SK-N-MC (cell line): ENCODE data around the gene CRLF2.
"Not testable (repeated sequence)": the region's sequence is repeated elsewhere in the genome, so short reads cannot be mapped to it uniquely, and the experiment has no call there.

Experiments
- DNase-seq: peaks from one replicate; pipeline ENCODE4 v3.0.0-alpha.2; 2011; ENCODE audit warnings: low read depth, low spot score
- H3K27ac ChIP-seq: fragments of 200-600 bp; sonication (generic); 2 replicates; pipeline ENCODE4 v1.5.1; 2016; ENCODE audit warnings: mixed run types
- H3K36me3 ChIP-seq: fragments of 200-600 bp; sonication (generic); 2 replicates; pipeline ENCODE4 v1.6.1; 2017; ENCODE audit warnings: antibody characterized with exemption, low read length, mixed read lengths; ENCODE audit not compliant: insufficient read depth
- H3K4me3 ChIP-seq: fragments of 200-600 bp; sonication (generic); 2 replicates; pipeline ENCODE4 v1.5.1; 2016
- H3K9ac ChIP-seq: fragments of 200-600 bp; sonication (generic); 2 replicates; pipeline ENCODE4 v1.8.0; 2017; ENCODE audit warnings: mixed run types, mixed read lengths; ENCODE audit not compliant: insufficient read length
- H3K9me3 ChIP-seq: fragments of 200-600 bp; sonication (generic); 2 replicates; pipeline ENCODE4 v1.6.1; 2017; ENCODE audit warnings: low read depth, mild to moderate bottlenecking, antibody characterized with exemption, low read length, moderate library complexity, mixed read lengths
- EZH2 ChIP-seq: fragments of 200-600 bp; sonication (generic); IDR thresholded peaks from one replicate; pipeline ENCODE4 v1.6.1; 2017; ENCODE audit warnings: antibody characterized with exemption
- FOXP2 ChIP-seq: optimal IDR thresholded peaks from 2 replicates; pipeline ENCODE3; 2011; ENCODE audit warnings: mild to moderate bottlenecking, moderate library complexity; ENCODE audit not compliant: insufficient read depth; ENCODE audit errors: extremely low read length, control extremely low read depth
- POLR2AphosphoS5 ChIP-seq: IDR thresholded peaks from 2 replicates; pipeline ENCODE4 v1.6.1; 2012; ENCODE audit warnings: mild to moderate bottlenecking, low read depth, low read length, borderline replicate concordance

CRLF2 gene

DNA sequence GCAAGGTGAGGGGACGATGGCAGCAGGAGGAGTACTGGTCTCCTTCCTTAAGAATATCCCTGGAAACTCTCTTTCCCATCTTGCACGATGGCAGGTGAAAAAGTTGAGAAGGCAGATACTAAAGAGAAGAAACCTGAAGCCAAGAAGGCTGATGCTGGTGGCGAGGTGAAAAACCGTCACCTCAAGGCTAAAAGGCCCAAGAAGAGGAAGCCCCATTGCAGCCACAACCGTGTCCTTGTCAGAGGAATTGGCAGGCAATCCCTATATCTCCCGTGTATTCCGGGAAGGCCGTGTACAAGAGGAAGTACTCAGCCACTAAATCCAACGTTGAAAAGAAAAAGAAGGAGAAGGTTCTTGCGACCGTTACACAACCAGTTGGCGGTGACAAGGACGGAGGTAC lies 40.0 kb downstream of the CRLF2 start:
- Histone ChIP-seq H3K27ac (no peak overlapping the region), H3K9me3 (no peaks in the 10 kb centered on the region), H3K4me3 (no peak overlapping the region), H3K9ac (no peak overlapping the region), H3K36me3 (no peaks in the 10 kb centered on the region)
- TF ChIP-seq FOXP2, result no peak
- no peak for DNase-seq

DNA sequence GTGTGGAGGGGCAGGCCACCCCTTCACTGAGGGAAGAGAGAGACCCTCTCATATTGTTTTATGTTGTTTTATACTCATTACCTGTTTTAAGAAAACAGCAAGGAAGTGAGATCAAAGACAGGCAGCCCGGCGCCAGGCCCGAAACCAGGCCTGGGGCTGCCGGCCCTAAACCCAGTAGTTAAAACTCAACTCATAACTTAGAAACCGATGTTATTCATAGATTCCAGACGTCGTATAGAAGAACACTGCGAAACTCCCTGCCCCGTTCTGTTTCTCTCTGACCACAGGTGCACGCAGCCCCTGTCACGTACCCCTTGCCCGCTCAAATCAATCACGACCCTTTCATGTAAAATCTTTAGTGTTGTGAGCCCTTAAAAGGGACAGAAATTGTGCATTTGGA lies 40.5 kb downstream of the CRLF2 start:
- H3K9ac ChIP-seq, DNase-seq: not testable (repeated sequence)

GRCh38 chrX:1170243-1170642 lies 42.2 kb downstream of the CRLF2 start:
- H3K4me3 ChIP-seq, result no peak overlapping the region
- H3K36me3 ChIP-seq, result no peaks in the 10 kb centered on the region
- DNase-seq, result no peak
- no peak for TF ChIP-seq POLR2AphosphoS5
- TF ChIP-seq EZH2, result no peak
- TF ChIP-seq FOXP2, result no peak
- H3K9me3 ChIP-seq, result no peaks in the 10 kb centered on the region
- no peak overlapping the region for H3K27ac ChIP-seq
- no peak overlapping the region for H3K9ac ChIP-seq

More for the DNA sequence above, 40.5 kb downstream of the CRLF2 start:
- not testable (repeated sequence) for H3K36me3 ChIP-seq, H3K27ac ChIP-seq, H3K4me3 ChIP-seq, H3K9me3 ChIP-seq

DNA sequence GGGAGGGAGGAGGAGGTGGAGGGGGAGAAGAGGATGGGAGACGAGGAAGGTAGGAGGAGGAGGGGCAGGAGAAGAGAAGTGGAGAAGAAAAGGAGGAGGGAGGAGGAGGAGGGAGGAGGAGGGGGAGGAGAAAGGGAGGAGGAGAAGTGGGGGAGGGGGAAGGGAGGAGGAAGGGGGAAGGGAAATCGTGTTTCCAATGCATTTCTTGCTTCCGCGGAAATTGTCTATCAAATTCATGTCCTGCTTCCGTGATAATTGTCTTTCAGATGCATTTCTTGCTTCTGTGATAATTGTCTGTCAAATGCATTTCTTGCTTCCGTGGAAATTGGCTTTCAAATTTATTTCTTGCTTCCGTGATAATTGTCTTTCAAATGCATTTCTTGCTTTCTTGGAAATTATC lies 43.3 kb downstream of the CRLF2 start:
- no peak for DNase-seq
- H3K9ac ChIP-seq, result no peak overlapping the region
- no peaks in the 10 kb centered on the region for H3K36me3 ChIP-seq
- TF ChIP-seq FOXP2 (no peak), POLR2AphosphoS5 (no peak), EZH2 (no peak)
- H3K27ac ChIP-seq, result no peak overlapping the region
- H3K9me3 ChIP-seq, result no peaks in the 10 kb centered on the region
- no peak overlapping the region for H3K4me3 ChIP-seq

GRCh38 chrX:1167918-1168481 lies 44.4 kb downstream of the CRLF2 start:
- Histone ChIP-seq H3K4me3 (no peak overlapping the region), H3K9me3 (no peaks in the 10 kb centered on the region), H3K27ac (no peak overlapping the region), H3K9ac (no peak overlapping the region), H3K36me3 (no peaks in the 10 kb centered on the region)
- no peak for TF ChIP-seq FOXP2
- TF ChIP-seq POLR2AphosphoS5, result no peak
- TF ChIP-seq EZH2, result no peak
- no peak for DNase-seq

- no peak for DNase-seq
- H3K9ac ChIP-seq, result no peak overlapping the region
- H3K4me3 ChIP-seq, result no peak overlapping the region
- H3K27ac ChIP-seq, result no peak overlapping the region
- TF ChIP-seq EZH2 (no peak), FOXP2 (no peak), POLR2AphosphoS5 (no peak)
- H3K9me3 ChIP-seq, result no peaks in the 10 kb centered on the region
- no peaks in the 10 kb centered on the region for H3K36me3 ChIP-seq
Measured at GRCh38 chrX:1167466-1167865, 45.0 kb downstream of the CRLF2 start.

DNA sequence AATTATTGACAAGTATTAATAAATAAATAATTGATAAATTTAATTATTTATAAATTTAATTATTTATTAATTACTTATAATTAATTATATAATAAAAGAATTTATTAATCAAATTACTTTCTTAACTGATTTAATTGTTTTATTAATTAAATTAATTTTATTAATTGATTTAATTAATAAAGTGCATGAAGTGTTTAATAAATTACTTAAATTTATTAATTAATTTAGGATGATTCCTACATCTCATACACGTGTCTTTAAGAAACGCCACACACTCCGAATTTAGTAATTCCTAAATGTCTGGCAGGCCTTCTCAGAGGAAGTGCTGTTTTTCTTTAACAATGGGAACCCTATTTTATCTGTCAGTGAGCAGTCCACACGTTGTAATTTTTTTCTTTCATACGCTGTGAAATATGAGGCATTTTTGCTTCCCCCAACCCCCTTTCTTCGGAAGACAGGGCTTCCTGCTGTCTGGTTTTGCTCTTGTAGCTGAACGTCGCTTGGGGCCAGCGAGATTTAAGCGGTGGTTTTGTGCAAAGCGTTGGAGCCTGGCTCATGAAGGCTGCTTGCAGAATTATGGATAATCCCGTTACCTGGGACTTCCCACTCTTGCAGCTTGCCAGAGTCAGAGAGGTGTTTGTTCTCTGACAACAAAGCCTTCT lies 46.8 kb downstream of the CRLF2 start:
- TF ChIP-seq POLR2AphosphoS5 (no peak), FOXP2 (no peak), EZH2 (no peak)
- Histone ChIP-seq H3K9me3 (no peaks in the 10 kb centered on the region), H3K27ac (no peak overlapping the region), H3K9ac (no peak overlapping the region), H3K4me3 (no peak overlapping the region), H3K36me3 (no peaks in the 10 kb centered on the region)
- DNase-seq, result peak; percentile 22

DNA sequence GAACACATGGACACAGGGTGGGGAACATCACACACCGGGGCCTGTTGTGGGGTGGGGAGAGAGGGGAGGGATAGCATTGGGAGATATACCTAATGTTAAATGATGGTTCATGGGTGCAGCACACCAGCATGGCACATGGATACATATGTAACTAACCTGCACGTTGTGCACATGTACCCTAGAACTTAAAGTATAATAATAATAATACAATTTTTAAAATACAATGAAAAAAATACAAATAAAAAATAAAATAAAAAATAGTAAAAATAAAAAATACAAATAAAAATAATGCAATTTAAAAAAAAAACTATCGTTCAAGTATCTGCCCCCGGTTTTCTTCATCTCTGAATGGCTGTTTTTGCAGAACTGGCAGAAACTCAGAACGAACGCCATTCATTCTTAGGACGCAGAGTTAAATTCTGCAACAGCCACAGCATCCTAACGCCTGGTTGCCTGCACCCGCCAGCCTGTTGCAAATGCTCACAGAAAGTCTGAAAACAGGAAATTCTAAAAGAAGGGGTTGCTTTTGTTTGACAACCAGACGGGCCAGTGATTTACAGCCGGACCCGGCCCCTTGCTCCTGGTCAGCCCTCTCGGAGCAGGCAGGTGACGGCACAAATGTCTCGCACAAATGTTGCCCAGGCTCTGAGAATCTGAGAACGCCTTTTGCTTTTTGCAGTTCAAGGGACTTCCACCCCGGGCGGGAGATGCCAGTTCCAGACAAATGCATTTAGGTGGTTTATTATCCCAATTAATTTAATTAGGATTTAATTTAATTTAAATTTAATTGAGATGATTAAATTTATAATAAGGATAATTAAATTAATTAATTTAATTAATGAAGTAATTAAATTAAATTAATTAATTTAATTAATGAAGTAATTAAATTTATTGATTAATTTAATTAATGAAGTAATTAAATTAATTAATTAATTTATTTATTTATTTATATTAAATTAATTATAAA lies 47.8 kb downstream of the CRLF2 start:
- Histone ChIP-seq H3K36me3 (no peaks in the 10 kb centered on the region), H3K4me3 (no peak overlapping the region), H3K9me3 (no peaks in the 10 kb centered on the region), H3K27ac (no peak overlapping the region), H3K9ac (no peak overlapping the region)
- DNase-seq, result no peak
- TF ChIP-seq EZH2 (no peak), FOXP2 (no peak), POLR2AphosphoS5 (no peak)

DNA sequence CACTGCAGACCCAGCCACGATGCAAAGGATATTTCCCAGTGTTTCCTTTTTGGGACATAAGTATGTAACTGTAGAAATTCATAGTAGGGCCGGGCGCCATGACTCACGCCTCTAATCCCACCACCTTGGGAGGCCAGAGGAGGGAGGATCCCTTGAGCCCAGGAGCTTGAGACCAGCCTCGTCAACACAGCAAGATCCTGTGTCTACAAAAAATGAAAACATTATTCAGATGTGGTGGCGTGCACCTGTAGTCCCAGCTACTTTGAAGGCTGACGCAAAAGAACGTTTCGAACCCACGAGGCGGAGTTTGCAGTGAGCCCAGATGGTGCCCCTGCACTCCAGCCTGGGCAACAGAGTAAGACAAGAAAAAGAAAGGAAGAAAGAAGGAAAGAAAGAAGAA lies 49.2 kb downstream of the CRLF2 start:
- Histone ChIP-seq H3K4me3 (no peak overlapping the region), H3K9ac (no peak overlapping the region), H3K9me3 (no peaks in the 10 kb centered on the region), H3K36me3 (no peaks in the 10 kb centered on the region), H3K27ac (no peak overlapping the region)
- no peak for TF ChIP-seq POLR2AphosphoS5
- no peak for TF ChIP-seq EZH2
- no peak for TF ChIP-seq FOXP2
- no peak for DNase-seq
